K562 (cell line): ENCODE data around the gene SLC44A5. TPM values are rescaled to one million over a fixed set of nuclear protein-coding genes. Genes with fewer than 3 reads are reported as not detected.
"Not testable (repeated sequence)": the region's sequence is repeated elsewhere in the genome, so short reads cannot be mapped to it uniquely, and the experiment has no call there.

ENCODE experiments used
- ATAC-seq: fragments of 200-7000 bp; cut with Tn5 transposase; 3 replicates; pipeline ENCODE4 v1.9.1; 2020; ENCODE audit warnings: moderate library complexity
- BruUV-seq: library from RNA; stranded (reverse); fragments of 400-500 nt; replicated peaks from 2 replicates; lab custom pipeline; 2021; lab: Mats Ljungman, UMichigan
- CTCF ChIA-PET: fragments of 300-600 bp; formaldehyde crosslinking; extraction: SDS; loops from one replicate; lab custom pipeline; 2021; ENCODE audit warnings: low intra/inter-chr PET ratio; lab: Yijun Ruan, JAX
- POLR2A ChIA-PET: fragments of 300-600, 350-650 bp; sonication (Branson Sonifier 250); formaldehyde crosslinking; extraction: SDS; loops from one replicate; lab custom pipeline; 2021; ENCODE audit warnings: antibody characterized with exemption, inconsistent platforms; lab: Yijun Ruan, JAX
- DNase-seq, 4 experiments: peaks; one replicate each; pipeline versions ENCODE4 v3.0.0 to v3.0.0-alpha.2; 2011 to 2018; ENCODE audit warnings: low spot score in 3 of 4, mixed read lengths in 3 of 4; ENCODE audit errors: extremely low read depth in 1 of 4
- FAIRE-seq: peaks from 2 replicates; lab custom pipeline; 2011; peaks lifted over from hg19 to GRCh38; lab: Jason Lieb, UNC
- H2AFZ ChIP-seq: 2 replicates; pipeline ENCODE4 v1.6.0; 2011; ENCODE audit warnings: low read depth, low read length, control low read depth, inconsistent platforms
- H3K27ac ChIP-seq: fragments of 200-600 bp; 3 replicates; pipeline ENCODE4 v1.8.0; 2011; ENCODE audit warnings: low read depth, mild to moderate bottlenecking, control low read depth, inconsistent platforms, low read length, moderate library complexity, mixed read lengths; ENCODE audit errors: extremely low read depth
- H3K27me3 ChIP-seq, 2 experiments: fragments of 300-600 bp in 1 of 2; 2 replicates in 1 of 2; 3 replicates in 1 of 2; pipeline versions ENCODE4 v1.6.0 to v1.8.0; 2011; ENCODE audit warnings: inconsistent platforms in 2 of 2, low read length in 2 of 2, mild to moderate bottlenecking in 1 of 2, mixed read lengths in 1 of 2, moderate library complexity in 1 of 2; ENCODE audit not compliant: control insufficient read depth in 2 of 2, insufficient read depth in 2 of 2
- H3K36me3 ChIP-seq: fragments of 300-600 bp; 3 replicates; pipeline ENCODE4 v1.8.0; 2011; ENCODE audit warnings: mild to moderate bottlenecking, low read length, inconsistent platforms; ENCODE audit not compliant: control insufficient read depth, insufficient read depth
- H3K4me1 ChIP-seq, 2 experiments: fragments of 200-600 bp in 1 of 2; replicated peaks in 1 of 2; 2 replicates in 1 of 2; 3 replicates in 1 of 2; pipeline versions ENCODE4 v1.5.1 to v1.8.0; 2011; ENCODE audit warnings: inconsistent platforms in 2 of 2, low read length in 2 of 2, mild to moderate bottlenecking in 1 of 2, mixed read lengths in 1 of 2, moderate library complexity in 1 of 2; ENCODE audit not compliant: control insufficient read depth in 2 of 2, insufficient read depth in 2 of 2
- H3K4me2 ChIP-seq: 2 replicates; pipeline ENCODE4 v1.6.1; 2011; ENCODE audit warnings: low read length, control low read depth, inconsistent platforms, mixed read lengths; ENCODE audit not compliant: insufficient read depth
- H3K4me3 ChIP-seq: fragments of 200-600 bp; sonication (generic), shearing (Covaris generic); 2 replicates; pipeline ENCODE4 v1.5.1; 2016; ENCODE audit warnings: control low read depth, inconsistent platforms
- H3K79me2 ChIP-seq: fragments of 200-600 bp; 3 replicates; pipeline ENCODE4 v1.8.0; 2011; ENCODE audit warnings: low read length, inconsistent platforms; ENCODE audit not compliant: control insufficient read depth, insufficient read depth
- H3K9ac ChIP-seq, 2 experiments: 2 replicates each; pipeline versions ENCODE4 v1.6.0 to v1.6.1; 2011; ENCODE audit warnings: low read depth in 2 of 2, low read length in 2 of 2, control low read depth in 1 of 2, inconsistent platforms in 1 of 2, mild to moderate bottlenecking in 1 of 2, mixed read lengths in 1 of 2; ENCODE audit not compliant: insufficient read depth in 1 of 2
- H3K9me1 ChIP-seq: one replicate; pipeline ENCODE4 v1.6.0; 2011; ENCODE audit warnings: inconsistent platforms, mild to moderate bottlenecking, low read length, moderate library complexity; ENCODE audit not compliant: control insufficient read depth, insufficient read depth
- H3K9me3 ChIP-seq: replicated peaks from 2 replicates; pipeline ENCODE4 v1.5.1; 2011; ENCODE audit warnings: low read depth, low read length, inconsistent platforms; ENCODE audit not compliant: control insufficient read depth, insufficient read depth
- H4K20me1 ChIP-seq: replicated peaks from 2 replicates; pipeline ENCODE4 v1.6.1; 2011; ENCODE audit warnings: low read length, inconsistent platforms, mixed read lengths; ENCODE audit not compliant: control insufficient read depth, insufficient read depth
- ARID1B ChIP-seq: fragments of 450-650 bp; IDR thresholded peaks from 2 replicates; pipeline ENCODE4 v1.6.1; 2016; ENCODE audit warnings: antibody characterized with exemption, mild to moderate bottlenecking, inconsistent platforms
- CAMTA2 ChIP-seq: fragments of 250-450 bp; sonication (Bioruptor Pico); conservative IDR thresholded peaks from 2 replicates; pipeline ENCODE4 v1.5.1; 2022
- DPF2 ChIP-seq: fragments of 450-650 bp; IDR thresholded peaks from 2 replicates; pipeline ENCODE4 v1.6.1; 2016
- EHMT2 ChIP-seq: fragments of 450-650 bp; IDR thresholded peaks from 2 replicates; pipeline ENCODE4 v1.6.1; 2018; ENCODE audit warnings: antibody characterized with exemption
- GTF2A2 ChIP-seq: IDR thresholded peaks from 2 replicates; pipeline ENCODE4 v1.6.1; 2016; ENCODE audit warnings: mild to moderate bottlenecking, missing genetic modification characterization, missing compliant biosample characterization
- KAT8 ChIP-seq: fragments of 450-650 bp; IDR thresholded peaks from 2 replicates; pipeline ENCODE4 v1.6.1; 2016; ENCODE audit warnings: low read depth, mild to moderate bottlenecking
- KLF1 ChIP-seq: fragments of 450-650 bp; IDR thresholded peaks from 2 replicates; pipeline ENCODE4 v1.6.1; 2016; ENCODE audit warnings: missing genetic modification characterization, missing compliant biosample characterization
- NFE2 ChIP-seq: IDR thresholded peaks from 2 replicates; pipeline ENCODE4 v1.6.1; 2014; ENCODE audit warnings: antibody characterized with exemption, low read depth
- POLR2AphosphoS5 ChIP-seq: IDR thresholded peaks from 2 replicates; pipeline ENCODE4 v1.6.1; 2011; ENCODE audit warnings: mild to moderate bottlenecking, low read depth, low read length, moderate library complexity; ENCODE audit not compliant: control insufficient read depth, insufficient read depth
- PRPF4 ChIP-seq: fragments of 200-400 bp; formaldehyde crosslinking; IDR thresholded peaks from one replicate; pipeline ENCODE4 v1.6.1; 2017; ENCODE audit warnings: low read length, low read depth, mild to moderate bottlenecking; ENCODE audit not compliant: insufficient read depth, poor library complexity, severe bottlenecking
- RBM22 ChIP-seq: fragments of 200-400 bp; formaldehyde crosslinking; IDR thresholded peaks from 2 replicates; pipeline ENCODE4 v1.6.1; 2018; ENCODE audit warnings: low read length, low read depth; ENCODE audit not compliant: poor library complexity, severe bottlenecking
- RFX7 ChIP-seq: fragments of 250-450 bp; sonication (Bioruptor Pico); IDR thresholded peaks from 2 replicates; pipeline ENCODE4 v1.5.1; 2021; ENCODE audit warnings: mild to moderate bottlenecking
- SNAPC5 ChIP-seq: fragments of 250-450 bp; sonication (Bioruptor Pico); IDR thresholded peaks from 2 replicates; pipeline ENCODE4 v1.8.0; 2021; ENCODE audit warnings: moderate library complexity, mild to moderate bottlenecking, inconsistent platforms
- ZBED1 ChIP-seq: IDR thresholded peaks from 2 replicates; pipeline ENCODE4 v1.6.1; 2014
- ZBTB1 ChIP-seq: sonication (generic); formaldehyde crosslinking; IDR thresholded peaks from 2 replicates; pipeline ENCODE4 v1.8.1; 2023; ENCODE audit warnings: missing genetic modification reagents, low read depth, mild to moderate bottlenecking, borderline replicate concordance
- ZNF146 ChIP-seq: IDR thresholded peaks from one replicate; pipeline ENCODE4 v1.6.1; 2018; ENCODE audit warnings: missing compliant biosample characterization; ENCODE audit not compliant: unreplicated experiment
- ZNF253 ChIP-seq: fragments of 250-450 bp; sonication (Bioruptor Pico); conservative IDR thresholded peaks from 2 replicates; pipeline ENCODE4 v1.6.1; 2021; ENCODE audit warnings: mild to moderate bottlenecking
- ZNF586 ChIP-seq: fragments of 450-650 bp; formaldehyde crosslinking; conservative IDR thresholded peaks from 2 replicates; pipeline ENCODE4 v1.4.0; 2020; ENCODE audit warnings: mild to moderate bottlenecking, moderate library complexity
- ZNF780A ChIP-seq: fragments of 250-450 bp; sonication (Bioruptor Pico); IDR thresholded peaks from 2 replicates; pipeline ENCODE4 v1.5.0; 2021; ENCODE audit warnings: mild to moderate bottlenecking
- WGBS: fragments of 100-300 bp; shearing (Covaris generic); methylation state at CpG from one replicate; pipeline ENCODE4 v1.1.6; 2016; ENCODE audit warnings: low coverage, mixed read lengths; ENCODE audit not compliant: insufficient coverage; ENCODE audit errors: missing lambda C conversion rate; 5-methylcytosine and 5-hydroxymethylcytosine counted together
- in situ Hi-C: fragments of 300-500 bp; cut with MboI; formaldehyde crosslinking; loops from 4 replicates; pipeline ENCODE4 v1.15.0; 2018; ENCODE audit warnings: inconsistent platforms, mixed read lengths
- intact Hi-C: fragments of 100-400 bp; cut with micrococcal nuclease; formaldehyde crosslinking; loops from 2 replicates; pipeline ENCODE4 v1.14.2; 2022
- polyA plus RNA-seq, 8 experiments: library from polyadenylated mRNA; depleted of rRNA in 4 of 8; stranded (reverse) in 5 of 8; unstranded in 3 of 8; fragments of >200 nt; fragmentation: Nextera tagmentation in 2 of 8; fragmentation: Illumina TruSeq in 1 of 8; extraction: Ambion mirVana in 2 of 8; extraction: Trizol in 1 of 8; gene quantifications; 2 replicates each; pipeline versions ENCODE4 v1.2.1 to v1.2.3, GENCODE V29; 2011 to 2014; ENCODE audit warnings: inconsistent platforms in 1 of 8, missing spikeins in 1 of 8
- total RNA-seq, 7 experiments: library from RNA; depleted of rRNA in 6 of 7; stranded (reverse); fragments of >200 nt in 6 of 7; fragmentation: Illumina TruSeq in 2 of 7; extraction: Trizol in 2 of 7; gene quantifications; 2 replicates each; pipeline versions ENCODE4 v1.2.1 to v1.2.3, GENCODE V29; 2011 to 2021; ENCODE audit warnings: low replicate concordance in 1 of 7

Gene SLC44A5
- total and polyA plus RNA-seq, 9 of the 15 experiments (the other 6 are each of a cell fraction or from before 2014, with no cell fraction given) = 1.2 to 10.1 (median 3.2) TPM

GRCh38 chr1:75594327-75594726 is 16.6 kb downstream of the SLC44A5 start (continued):
- no peak for TF ChIP-seq ZNF586
- TF ChIP-seq, all 486 proteins: peak for 5

GRCh38 chr1:75593457-75593856 is 17.5 kb downstream of the SLC44A5 start:
- H4K20me1 ChIP-seq, CTCF ChIA-PET, POLR2A ChIA-PET, intact Hi-C loops, H3K27ac ChIP-seq, H3K9me3 ChIP-seq, H2AFZ ChIP-seq, H3K4me2 ChIP-seq, H3K4me3 ChIP-seq, FAIRE-seq, BruUV-seq, H3K79me2 ChIP-seq, H3K36me3 ChIP-seq, H3K9ac ChIP-seq, H3K9me1 ChIP-seq, in situ Hi-C loops, H3K4me1 ChIP-seq, H3K27me3 ChIP-seq, DNase-seq, ATAC-seq: not testable (repeated sequence)
- peak; percentile 68 for TF ChIP-seq ZNF146 (CRISPR knock-in tag)
- 0% methylated on average over 3 of the region's 3 CpGs for WGBS

GRCh38 chr1:75589637-75590036 is 21.3 kb downstream of the SLC44A5 start:
- Histone ChIP-seq H3K4me1 (no peaks in the 10 kb centered on the region), H3K9me3 (no peaks in the 10 kb centered on the region)
- FAIRE-seq = no peak
- TF ChIP-seq RBM22 = no peak
- TF ChIP-seq NFE2 = no peak
- no peak for TF ChIP-seq ZNF780A (CRISPR knock-in tag)
- no peak for TF ChIP-seq PRPF4
- TF ChIP-seq ZBTB1 (CRISPR knock-in tag) = no peak
- no peak for TF ChIP-seq ARID1B
- TF ChIP-seq ZNF253 (CRISPR knock-in tag) = no peak
- TF ChIP-seq GTF2A2 (tag) = no peak
- TF ChIP-seq DPF2 = no peak
- TF ChIP-seq EHMT2 = no peak
- no peak for TF ChIP-seq KLF1 (tag)
- TF ChIP-seq POLR2AphosphoS5 = no peak
- no peak for TF ChIP-seq ZBED1
- no peak for TF ChIP-seq CAMTA2 (CRISPR knock-in tag)
- no peak for TF ChIP-seq RFX7 (CRISPR knock-in tag)
- no peak for TF ChIP-seq SNAPC5 (CRISPR knock-in tag)
- no peak for TF ChIP-seq KAT8

More at GRCh38 chr1:75589637-75590036, 21.3 kb downstream of the SLC44A5 start:
- no peak for DNase-seq
- no peak overlapping the region for H2AFZ ChIP-seq
- 3% methylated on average over 3 of the region's 4 CpGs for WGBS
- no peaks in the 10 kb centered on the region for H3K36me3 ChIP-seq
- no peaks in the 10 kb centered on the region for H3K9me1 ChIP-seq
- in situ Hi-C loops (no loop called here), intact Hi-C loops (no loop called here)
- BruUV-seq = no TSS peak
- ATAC-seq = no peak
- ChIA-PET POLR2A (interaction anchor here (1.0 kb wide), 1 partner anchor 16 kb away, joined by 3 read pairs; no protein-coding TSS in a partner anchor), CTCF (no interaction called here)
- H3K79me2 ChIP-seq = no peaks in the 10 kb centered on the region
- no peak overlapping the region for H3K4me3 ChIP-seq
- H4K20me1 ChIP-seq = no peaks in the 10 kb centered on the region
- no peak overlapping the region for H3K4me2 ChIP-seq
- no peak overlapping the region for H3K27ac ChIP-seq
- H3K27me3 ChIP-seq = no peaks in the 10 kb centered on the region
- no peak overlapping the region for H3K9ac ChIP-seq
